H1 (cell line): ENCODE results near the gene TSHZ2. TPM values are rescaled to one million over a fixed set of nuclear protein-coding genes. Genes with fewer than 3 reads are reported as not detected.

Source experiments
- CTCF ChIA-PET: fragments of 300-600 bp; sonication (Branson Sonifier 250); formaldehyde crosslinking; loops from one replicate; lab custom pipeline; 2021; ENCODE audit not compliant: partially characterized antibody; lab: Charles Lee
- POLR2A ChIA-PET: fragments of 300-600 bp; sonication (Branson Sonifier 250); formaldehyde crosslinking; loops from one replicate; lab custom pipeline; 2021; ENCODE audit warnings: inconsistent platforms; ENCODE audit not compliant: partially characterized antibody; lab: Charles Lee
- DNase-seq, 2 experiments: peaks; one replicate each; pipeline versions ENCODE4 v3.0.0 to v3.0.0-alpha.2; 2010 to 2022; ENCODE audit warnings: low spot score in 2 of 2, low read depth in 1 of 2, mixed read lengths in 1 of 2
- FAIRE-seq: peaks from 2 replicates; lab custom pipeline; 2011; peaks lifted over from hg19 to GRCh38; lab: Jason Lieb, UNC
- H2AFZ ChIP-seq: 2 replicates; pipeline ENCODE4 v1.8.1; 2012; ENCODE audit warnings: low read length, inconsistent platforms
- H2AK5ac ChIP-seq: 2 replicates; pipeline ENCODE4 v1.6.1; 2013; ENCODE audit warnings: low read depth, low read length
- H2BK120ac ChIP-seq: replicated peaks from 2 replicates; pipeline ENCODE3; 2013; ENCODE audit warnings: low read depth, low read length, inconsistent platforms
- H2BK12ac ChIP-seq: 2 replicates; pipeline ENCODE4 v1.6.1; 2013; ENCODE audit warnings: low read depth, low read length
- H2BK15ac ChIP-seq: 2 replicates; pipeline ENCODE4 v1.6.1; 2013; ENCODE audit warnings: low read length
- H2BK20ac ChIP-seq: 2 replicates; pipeline ENCODE4 v1.6.1; 2013; ENCODE audit warnings: low read length
- H2BK5ac ChIP-seq: 2 replicates; pipeline ENCODE4 v1.6.1; 2013; ENCODE audit warnings: low read depth, low read length
- H3K14ac ChIP-seq: 2 replicates; pipeline ENCODE4 v1.6.1; 2013; ENCODE audit warnings: inconsistent platforms; ENCODE audit not compliant: insufficient read length
- H3K18ac ChIP-seq: 2 replicates; pipeline ENCODE4 v1.6.1; 2013; ENCODE audit warnings: low read length; ENCODE audit errors: extremely low read depth
- H3K23ac ChIP-seq: 2 replicates; pipeline ENCODE4 v1.6.1; 2013; ENCODE audit warnings: inconsistent platforms; ENCODE audit not compliant: insufficient read length
- H3K23me2 ChIP-seq: 2 replicates; pipeline ENCODE4 v1.6.1; 2013; ENCODE audit warnings: low read depth, low read length
- H3K27ac ChIP-seq: 2 replicates; pipeline ENCODE4 v1.6.1; 2011; ENCODE audit warnings: low read depth, low read length, inconsistent platforms
- H3K27me3 ChIP-seq, 4 experiments: replicated peaks in 1 of 4; 1 replicate in 1 of 4; 2 replicates in 3 of 4; pipeline versions ENCODE4 v1.6.1 to v1.8.1; 2011 to 2013; ENCODE audit warnings: low read length in 3 of 4, mild to moderate bottlenecking in 3 of 4, inconsistent platforms in 2 of 4, mixed read lengths in 2 of 4, moderate library complexity in 1 of 4; ENCODE audit not compliant: control insufficient read depth in 3 of 4, insufficient read depth in 3 of 4; ENCODE audit errors: extremely low read depth in 1 of 4
- H3K36me3 ChIP-seq, 4 experiments: 2 replicates each; pipeline versions ENCODE4 v1.6.1 to v1.8.1; 2011 to 2013; ENCODE audit warnings: mild to moderate bottlenecking in 4 of 4, low read length in 3 of 4, moderate library complexity in 2 of 4, control low read depth in 1 of 4, inconsistent platforms in 1 of 4; ENCODE audit not compliant: insufficient read depth in 4 of 4, control insufficient read depth in 2 of 4
- H3K4ac ChIP-seq: replicated peaks from 2 replicates; pipeline ENCODE3; 2013; ENCODE audit warnings: low read length, low read depth, mixed read lengths, inconsistent platforms; ENCODE audit not compliant: insufficient read length
- H3K4me1 ChIP-seq, 4 experiments: replicated peaks in 1 of 4; 1 replicate in 1 of 4; 2 replicates in 3 of 4; pipeline versions ENCODE4 v1.6.1 to v1.8.1; 2011 to 2013; ENCODE audit warnings: low read length in 3 of 4, inconsistent platforms in 2 of 4, mixed read lengths in 1 of 4; ENCODE audit not compliant: insufficient read depth in 4 of 4, control insufficient read depth in 3 of 4
- H3K4me2 ChIP-seq, 2 experiments: 2 replicates each; pipeline versions ENCODE4 v1.6.1 to v1.8.1; 2011 to 2013; ENCODE audit warnings: low read depth in 2 of 2, low read length in 2 of 2, control low read depth in 1 of 2, inconsistent platforms in 1 of 2, mild to moderate bottlenecking in 1 of 2; ENCODE audit not compliant: insufficient read depth in 1 of 2
- H3K4me3 ChIP-seq, 4 experiments: fragments of 200-600, 300-600 bp in 1 of 4; sonication (generic), shearing (Covaris generic), sonication (Bioruptor Twin) in 1 of 4; 2 replicates each; pipeline versions ENCODE4 v1.5.1 to v1.8.1; 2011 to 2016; ENCODE audit warnings: low read length in 4 of 4, low read depth in 3 of 4, control low read depth in 2 of 4, inconsistent platforms in 2 of 4, mild to moderate bottlenecking in 2 of 4, mixed read lengths in 1 of 4, moderate library complexity in 1 of 4; ENCODE audit not compliant: insufficient read depth in 2 of 4; ENCODE audit errors: extremely low read depth in 1 of 4
- H3K56ac ChIP-seq: replicated peaks from 2 replicates; pipeline ENCODE3; 2013; ENCODE audit warnings: low read depth, mild to moderate bottlenecking, mixed read lengths, low read length, inconsistent platforms; ENCODE audit not compliant: insufficient read length
- H3K79me1 ChIP-seq: 2 replicates; pipeline ENCODE4 v1.6.1; 2013; ENCODE audit warnings: low read depth, low read length, control low read depth
- H3K79me2 ChIP-seq, 2 experiments: 2 replicates each; pipeline versions ENCODE4 v1.6.1 to v1.8.1; 2012 to 2013; ENCODE audit warnings: low read length in 2 of 2, mild to moderate bottlenecking in 2 of 2, inconsistent platforms in 1 of 2; ENCODE audit not compliant: insufficient read depth in 2 of 2, control insufficient read depth in 1 of 2
- H3K9ac ChIP-seq, 4 experiments: replicated peaks in 1 of 4; 1 replicate in 1 of 4; 2 replicates in 3 of 4; pipeline versions ENCODE4 v1.6.1 to v1.8.1; 2011 to 2013; ENCODE audit warnings: low read depth in 3 of 4, low read length in 3 of 4, control low read depth in 2 of 4, mild to moderate bottlenecking in 2 of 4, moderate library complexity in 2 of 4, inconsistent platforms in 1 of 4; ENCODE audit errors: extremely low read depth in 1 of 4
- H3K9me3 ChIP-seq, 2 experiments: 2 replicates each; pipeline versions ENCODE4 v1.6.1 to v1.8.1; 2012 to 2013; ENCODE audit warnings: mild to moderate bottlenecking in 2 of 2, moderate library complexity in 2 of 2, control low read depth in 1 of 2, inconsistent platforms in 1 of 2, low read depth in 1 of 2, low read length in 1 of 2, mixed read lengths in 1 of 2; ENCODE audit not compliant: insufficient read depth in 2 of 2
- H4K20me1 ChIP-seq, 2 experiments: replicated peaks in 1 of 2; 2 replicates each; pipeline versions ENCODE3 to v1.8.1; 2011 to 2013; ENCODE audit warnings: inconsistent platforms in 2 of 2, low read length in 2 of 2, mild to moderate bottlenecking in 1 of 2; ENCODE audit not compliant: insufficient read depth in 2 of 2, control insufficient read depth in 1 of 2
- H4K5ac ChIP-seq: 2 replicates; pipeline ENCODE4 v1.6.1; 2013; ENCODE audit warnings: low read length, low read depth, mixed read lengths, inconsistent platforms; ENCODE audit not compliant: insufficient read length
- H4K8ac ChIP-seq: 2 replicates; pipeline ENCODE4 v1.8.0; 2013; ENCODE audit warnings: mild to moderate bottlenecking, moderate library complexity, low read length, inconsistent platforms; ENCODE audit not compliant: insufficient read depth; ENCODE audit errors: extremely low read depth
- H4K91ac ChIP-seq: replicated peaks from 2 replicates; pipeline ENCODE3; 2013; ENCODE audit warnings: low read length, mixed read lengths, inconsistent platforms; ENCODE audit not compliant: insufficient read length
- BCL11A ChIP-seq, 2 experiments: IDR thresholded peaks; one replicate each; pipeline ENCODE4 v1.6.1; 2011; ENCODE audit warnings: low read depth in 2 of 2, low read length in 2 of 2, mild to moderate bottlenecking in 2 of 2
- CBX5 ChIP-seq: fragments of 300-800, 300-1000 bp; sonication (generic); IDR thresholded peaks from 2 replicates; pipeline ENCODE4 v1.7.1; 2016; ENCODE audit warnings: antibody characterized with exemption, low read length, low read depth
- CTBP2 ChIP-seq: IDR thresholded peaks from 2 replicates; pipeline ENCODE4 v1.7.0; 2011; ENCODE audit warnings: borderline replicate concordance, mild to moderate bottlenecking, moderate library complexity, mixed read lengths, low read length; ENCODE audit not compliant: insufficient read depth, insufficient read length
- EGR1 ChIP-seq: IDR thresholded peaks from 2 replicates; pipeline ENCODE4 v1.6.1; 2011; ENCODE audit warnings: low read depth, low read length, borderline replicate concordance
- FOSL1 ChIP-seq: IDR thresholded peaks from 2 replicates; pipeline ENCODE4 v1.6.1; 2011; ENCODE audit warnings: mild to moderate bottlenecking, low read depth, low read length, moderate library complexity; ENCODE audit not compliant: insufficient read depth
- GABPA ChIP-seq: IDR thresholded peaks from 2 replicates; pipeline ENCODE4 v1.6.1; 2011; ENCODE audit warnings: mild to moderate bottlenecking, low read length, moderate library complexity, borderline replicate concordance; ENCODE audit not compliant: insufficient read depth
- GTF2F1 ChIP-seq: IDR thresholded peaks from 2 replicates; pipeline ENCODE4 v1.6.1; 2012; ENCODE audit warnings: low read depth, low read length, improper control_type of control experiment, borderline replicate concordance
- HDAC6 ChIP-seq: IDR thresholded peaks from one replicate; pipeline ENCODE4 v1.7.1; 2012; ENCODE audit warnings: low read depth, mild to moderate bottlenecking, inconsistent platforms, low read length, moderate library complexity
- JUN ChIP-seq: IDR thresholded peaks from 2 replicates; pipeline ENCODE4 v1.6.1; 2011; ENCODE audit warnings: low read depth, mild to moderate bottlenecking, improper control_type of control experiment, low read length
- RXRA ChIP-seq: IDR thresholded peaks from 2 replicates; pipeline ENCODE4 v1.6.1; 2011; ENCODE audit warnings: low read depth, mild to moderate bottlenecking, low read length, moderate library complexity; ENCODE audit not compliant: insufficient read depth
- SIRT6 ChIP-seq: IDR thresholded peaks from one replicate; pipeline ENCODE4 v1.7.1; 2012; ENCODE audit warnings: low read length, inconsistent platforms
- SIX5 ChIP-seq: IDR thresholded peaks from 2 replicates; pipeline ENCODE4 v1.6.1; 2011; ENCODE audit warnings: mild to moderate bottlenecking, low read depth, low read length
- TAF7 ChIP-seq: optimal IDR thresholded peaks from 2 replicates; pipeline ENCODE3; 2011; ENCODE audit warnings: low read depth, mild to moderate bottlenecking, inconsistent platforms, low read length, moderate library complexity, borderline replicate concordance
- WGBS, 2 experiments: shearing (Covaris generic) in 1 of 2; methylation state at CpG; one replicate each; pipeline versions ENCODE4 v1.1.6 to v1.1.7; 2013 to 2015; ENCODE audit warnings: low lambda C conversion rate in 2 of 2, mixed read lengths in 2 of 2, inconsistent platforms in 1 of 2, low coverage in 1 of 2, missing lambda C conversion rate in 1 of 2; ENCODE audit not compliant: insufficient replicate concordance in 2 of 2, insufficient coverage in 1 of 2, insufficient read length in 1 of 2; ENCODE audit errors: extremely low coverage in 1 of 2, missing lambda C conversion rate in 1 of 2; 5-methylcytosine and 5-hydroxymethylcytosine counted together
- polyA plus RNA-seq, 7 experiments: library from polyadenylated mRNA; depleted of rRNA in 3 of 7; stranded (reverse) in 5 of 7; unstranded in 2 of 7; fragments of >200 nt in 5 of 7; fragments of 200-250 nt in 2 of 7; gene quantifications; 1 replicate in 5 of 7; 2 replicates in 1 of 7; 4 replicates in 1 of 7; pipeline versions ENCODE4 v1.2.1 to v1.2.3, GENCODE V29; 2011 to 2013; ENCODE audit warnings: missing spikeins in 2 of 7, mixed read lengths in 2 of 7
- total RNA-seq: library from RNA; stranded (reverse); fragmentation: NEBNext Ultra II Directional; extraction: Animal tissue kit (Norgen Biotek cat#: 25700); gene quantifications from 2 replicates; pipeline ENCODE4 v1.2.1, GENCODE V29; 2021
- TF ChIP-seq, protein P1 (sequence below): IDR thresholded peaks from 2 replicates; pipeline ENCODE4 v1.6.1; 2012; ENCODE audit warnings: inconsistent platforms

TSHZ2 gene
- total and polyA plus RNA-seq, 2 of the 8 experiments (the other 6 are each of a cell fraction or from before 2014, with no cell fraction given), result 0.14 to 0.30 TPM

DNA sequence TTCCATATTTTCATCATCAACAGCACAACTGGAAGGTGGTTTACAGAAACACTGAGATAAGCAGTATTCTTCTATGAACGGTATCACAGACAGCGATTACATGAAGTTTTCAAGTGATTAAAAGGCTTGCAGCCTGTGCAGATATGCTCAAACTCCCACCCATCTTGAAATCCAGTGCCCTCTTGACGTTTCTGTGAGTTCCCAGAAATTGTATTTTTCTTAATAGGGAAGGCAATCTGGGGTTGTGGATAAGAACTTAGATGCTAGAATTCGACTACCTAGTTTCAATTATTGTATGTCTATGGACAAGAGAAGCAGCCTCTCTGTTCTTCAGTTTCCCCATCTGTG is 331.2 kb downstream of the TSHZ2 start:
- Histone ChIP-seq H3K9ac (no peak overlapping the region), H3K23ac (no peak overlapping the region), H2AK5ac (no peak overlapping the region), H2BK20ac (no peak overlapping the region), H3K4me2 (no peak overlapping the region), H3K27ac (no peak overlapping the region), H2BK12ac (no peak overlapping the region), H3K14ac (no peak overlapping the region), H3K23me2 (no peaks in the 10 kb centered on the region), H3K56ac (no peak overlapping the region), H4K91ac (no peak overlapping the region), H4K5ac (no peak overlapping the region), H2AFZ (no peak overlapping the region), H4K20me1 (no peaks in the 10 kb centered on the region), H3K4me3 (no peak overlapping the region), H2BK5ac (no peak overlapping the region), H3K36me3 (no peaks in the 10 kb centered on the region), H3K79me2 (no peaks in the 10 kb centered on the region), H2BK120ac (no peak overlapping the region), H4K8ac (no peak overlapping the region), H3K79me1 (no peaks in the 10 kb centered on the region), H3K18ac (no peak overlapping the region), H3K27me3 (no peaks in the 10 kb centered on the region), H3K4me1 (no peaks in the 10 kb centered on the region), H3K4ac (no peak overlapping the region), H3K9me3 (no peaks in the 10 kb centered on the region), H2BK15ac (no peak overlapping the region)
- no peak for FAIRE-seq
- POLR2A ChIA-PET, result no interaction called here
- TF ChIP-seq FOSL1, result no peak
- no peak for TF ChIP-seq GABPA
- TF ChIP-seq, protein P1, sequence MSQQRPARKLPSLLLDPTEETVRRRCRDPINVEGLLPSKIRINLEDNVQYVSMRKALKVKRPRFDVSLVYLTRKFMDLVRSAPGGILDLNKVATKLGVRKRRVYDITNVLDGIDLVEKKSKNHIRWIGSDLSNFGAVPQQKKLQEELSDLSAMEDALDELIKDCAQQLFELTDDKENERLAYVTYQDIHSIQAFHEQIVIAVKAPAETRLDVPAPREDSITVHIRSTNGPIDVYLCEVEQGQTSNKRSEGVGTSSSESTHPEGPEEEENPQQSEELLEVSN, result no peak
- no peak for TF ChIP-seq BCL11A (IDR thresholded peaks at IDR 0.05; ENCODE audit: low read depth in 2 of 2, low read length in 2 of 2)
- TF ChIP-seq RXRA, result no peak
- TF ChIP-seq TAF7, result no peak
- no peak for TF ChIP-seq EGR1
- no peak for TF ChIP-seq GTF2F1
- no peak for TF ChIP-seq CTBP2
- TF ChIP-seq CBX5, result no peak
- TF ChIP-seq SIX5, result no peak
- no peak for TF ChIP-seq JUN
- TF ChIP-seq HDAC6, result no peak
- no peak for TF ChIP-seq SIRT6
- WGBS, 2 experiments, result 78% methylated on average over 4 of the region's 4 CpGs; no CpG with 5 or more reads in 1 of the 2 experiments
- no peak for DNase-seq
- CTCF ChIA-PET, result no interaction called here
